K562 (cell line): Measurements from ENCODE around the gene NEUROD2. TPM values are rescaled to one million over a fixed set of nuclear protein-coding genes. Genes with fewer than 3 reads are reported as not detected.

ENCODE experiments used
- CBFB ChIP-seq: sonication (generic); formaldehyde crosslinking; IDR thresholded peaks from 2 replicates; pipeline ENCODE4 v1.4.0; 2020; ENCODE audit warnings: mild to moderate bottlenecking, missing genetic modification reagents
- CHD7 ChIP-seq: fragments of 200-600 bp; sonication (generic); IDR thresholded peaks from one replicate; pipeline ENCODE4 v1.6.1; 2012; ENCODE audit warnings: mild to moderate bottlenecking, low read depth, low read length, inconsistent platforms
- HBP1 ChIP-seq: fragments of 450-650 bp; formaldehyde crosslinking; IDR thresholded peaks from 2 replicates; pipeline ENCODE4 v1.4.0; 2022; ENCODE audit warnings: missing genetic modification characterization
- polyA plus RNA-seq, 8 experiments: library from polyadenylated mRNA; depleted of rRNA in 4 of 8; stranded (reverse) in 5 of 8; unstranded in 3 of 8; fragments of >200 nt; fragmentation: Nextera tagmentation in 2 of 8; fragmentation: Illumina TruSeq in 1 of 8; extraction: Ambion mirVana in 2 of 8; extraction: Trizol in 1 of 8; gene quantifications; 2 replicates each; pipeline versions ENCODE4 v1.2.1 to v1.2.3, GENCODE V29; 2011 to 2014; ENCODE audit warnings: inconsistent platforms in 1 of 8, missing spikeins in 1 of 8
- total RNA-seq, 7 experiments: library from RNA; depleted of rRNA in 6 of 7; stranded (reverse); fragments of >200 nt in 6 of 7; fragmentation: Illumina TruSeq in 2 of 7; extraction: Trizol in 2 of 7; gene quantifications; 2 replicates each; pipeline versions ENCODE4 v1.2.1 to v1.2.3, GENCODE V29; 2011 to 2021; ENCODE audit warnings: low replicate concordance in 1 of 7

Gene NEUROD2
- total and polyA plus RNA-seq, 9 of the 15 experiments (the other 6 are each of a cell fraction or from before 2014, with no cell fraction given), result not detected

- TF ChIP-seq HBP1 (CRISPR knock-in tag) (no peak), CHD7 (no peak), CBFB (no peak)
- TF ChIP-seq, all 486 proteins: peak for 0
Measured at GRCh38 chr17:39640591-39641031, 32.9 kb upstream of the NEUROD2 start (continued).
